AG08396 (cell line): ENCODE data around the gene SMARCD3.

Experiments used
- DNase-seq: peaks from one replicate; pipeline ENCODE4 v3.0.0; 2012; ENCODE audit warnings: low spot score, mixed read lengths

The SMARCD3 gene

DNA sequence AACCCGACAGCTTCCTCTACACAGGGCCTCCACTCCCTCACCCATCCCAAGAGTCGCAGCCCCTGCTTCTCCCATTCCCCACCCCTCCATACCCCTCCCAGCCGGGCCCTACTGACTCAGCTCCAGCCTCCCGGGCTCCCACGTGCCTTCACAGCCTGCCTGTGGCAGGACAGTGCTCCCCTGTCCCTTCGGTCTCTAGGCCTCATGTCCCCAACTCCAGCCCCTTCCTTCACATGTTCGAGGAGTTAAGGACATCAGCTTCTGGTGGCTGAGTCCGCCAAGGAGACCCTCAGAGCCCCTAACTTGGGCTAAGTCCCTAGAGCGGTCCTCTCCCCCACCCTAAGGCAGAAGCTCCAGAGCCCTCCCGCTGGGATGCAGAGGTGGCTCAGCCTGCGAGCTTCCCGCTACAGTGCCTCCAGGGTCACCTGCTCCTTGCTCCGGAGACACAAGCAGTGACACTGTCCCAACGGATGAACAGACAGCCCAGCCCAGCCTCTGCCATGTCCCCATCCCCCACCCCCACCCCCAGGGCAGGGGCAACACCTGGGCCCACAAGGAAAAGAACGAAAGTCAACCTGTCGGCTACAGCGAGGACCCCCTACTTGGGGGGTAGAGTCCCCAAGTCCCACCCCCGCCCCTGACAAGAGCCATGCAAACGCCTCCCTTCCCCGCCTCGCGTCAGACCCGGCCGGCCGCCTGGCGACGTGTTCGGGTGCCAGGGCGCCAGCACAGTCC, 716 bp downstream of the SMARCD3 start:
- DNase-seq = no peak

DNA sequence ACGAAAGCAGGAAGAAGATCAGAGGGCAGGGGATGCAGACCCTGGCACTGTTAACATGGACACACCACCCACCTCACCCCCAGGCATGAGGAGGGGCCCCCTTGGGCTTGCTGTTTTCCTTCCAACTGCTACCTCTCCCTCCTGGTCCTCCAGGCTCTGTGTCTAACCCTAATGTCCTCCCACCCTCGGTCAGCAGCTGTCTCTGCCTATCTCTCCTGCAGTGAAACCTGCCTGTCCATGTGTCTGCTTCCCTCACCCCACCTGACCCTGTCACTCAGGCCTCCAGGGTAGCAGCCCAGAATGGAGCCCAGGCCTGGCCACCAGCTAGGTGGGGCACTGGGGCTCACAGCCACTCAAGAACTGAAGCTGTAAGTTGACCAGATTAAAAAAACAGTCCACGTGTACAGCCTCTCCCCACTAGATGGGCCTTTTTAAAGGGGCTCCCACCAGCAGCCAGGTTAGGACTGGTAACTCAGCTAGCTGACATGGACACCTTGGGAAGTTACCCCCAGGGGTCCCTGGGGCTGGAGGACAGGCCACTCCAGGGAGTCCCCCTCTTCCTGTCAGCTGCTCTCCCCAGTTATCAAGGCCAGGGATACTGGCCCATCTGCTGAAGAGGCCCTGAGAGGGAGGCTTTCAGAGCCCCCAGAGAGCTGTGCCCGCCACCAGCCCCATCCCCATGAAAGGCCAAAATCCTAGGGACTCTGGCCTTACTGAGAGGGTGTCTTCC, 1.5 kb downstream of the SMARCD3 start:
- no peak for DNase-seq

DNA sequence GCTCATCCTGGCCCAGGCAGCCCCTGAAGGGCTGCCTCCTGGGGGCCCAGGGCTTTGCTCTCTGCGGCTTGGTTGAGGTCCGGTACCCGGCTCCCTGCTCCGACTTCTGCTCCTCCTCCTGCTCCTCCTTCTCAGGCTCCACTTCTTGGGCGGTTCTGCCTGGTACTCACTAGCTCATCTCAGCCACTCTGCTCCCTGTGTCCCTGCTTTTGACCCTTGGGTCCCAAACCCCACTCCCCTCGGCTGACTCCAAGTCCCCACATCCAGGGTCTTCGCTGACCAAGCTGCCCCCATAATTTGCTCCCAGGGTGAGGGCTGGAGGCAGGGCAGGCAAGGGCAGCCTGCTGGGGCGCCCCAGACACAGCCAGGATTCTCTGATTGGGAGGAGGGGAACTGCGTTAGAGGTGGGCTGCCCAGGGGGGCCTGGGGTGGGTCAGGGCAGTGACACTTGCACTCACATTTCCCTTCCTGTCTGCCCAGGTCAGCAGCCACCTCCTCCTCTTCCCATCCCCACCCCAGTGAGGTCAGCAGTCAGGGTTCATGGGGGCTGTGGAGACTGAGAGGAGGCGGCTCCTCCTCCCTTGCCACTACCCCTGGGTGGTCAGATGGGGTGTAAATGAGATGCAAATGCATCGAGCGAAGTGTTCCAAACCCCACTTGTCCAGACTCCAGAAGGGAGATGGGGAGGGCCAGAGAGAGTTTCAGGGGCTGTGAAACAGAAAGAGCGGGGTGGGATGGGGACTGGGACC, 2.2 kb downstream of the SMARCD3 start:
- no peak for DNase-seq

DNA sequence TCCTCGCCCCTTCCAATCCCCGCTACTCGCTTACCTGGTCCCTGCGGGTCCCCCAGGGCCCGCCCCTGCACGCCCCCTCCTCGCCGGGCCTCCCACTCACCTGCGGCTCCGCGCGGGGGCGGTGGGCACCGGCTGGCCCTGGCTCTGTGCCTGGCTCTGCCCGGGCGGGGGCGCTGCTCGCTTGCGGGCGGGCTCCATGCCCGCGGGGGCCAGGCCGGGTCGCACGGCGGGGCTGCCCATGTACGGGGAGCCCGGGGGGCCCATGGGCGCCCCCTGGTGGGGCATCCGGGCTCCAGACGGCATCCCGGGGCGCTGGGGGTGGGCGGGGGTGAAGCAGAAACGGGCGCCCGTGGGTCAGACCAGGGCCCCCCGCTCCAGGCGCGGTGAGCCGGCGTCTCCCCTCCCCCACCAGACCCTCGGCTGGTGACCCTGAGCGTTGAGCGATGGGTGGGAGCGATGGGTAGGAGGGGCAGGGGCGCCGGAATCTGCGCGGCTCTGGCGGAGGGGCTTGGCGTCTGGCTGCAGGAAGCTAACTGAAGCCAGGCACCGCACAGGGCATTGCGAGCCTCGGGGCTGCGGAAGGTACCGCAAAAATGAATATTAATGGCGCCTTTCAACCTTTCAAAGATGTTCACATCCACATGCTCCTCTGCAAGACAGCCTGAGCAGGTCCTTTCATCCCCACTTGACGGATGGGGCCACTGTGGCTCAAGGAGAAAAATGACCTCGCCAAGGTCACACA, 3.0 kb downstream of the SMARCD3 start:
- peak; percentile 89 for DNase-seq

DNA sequence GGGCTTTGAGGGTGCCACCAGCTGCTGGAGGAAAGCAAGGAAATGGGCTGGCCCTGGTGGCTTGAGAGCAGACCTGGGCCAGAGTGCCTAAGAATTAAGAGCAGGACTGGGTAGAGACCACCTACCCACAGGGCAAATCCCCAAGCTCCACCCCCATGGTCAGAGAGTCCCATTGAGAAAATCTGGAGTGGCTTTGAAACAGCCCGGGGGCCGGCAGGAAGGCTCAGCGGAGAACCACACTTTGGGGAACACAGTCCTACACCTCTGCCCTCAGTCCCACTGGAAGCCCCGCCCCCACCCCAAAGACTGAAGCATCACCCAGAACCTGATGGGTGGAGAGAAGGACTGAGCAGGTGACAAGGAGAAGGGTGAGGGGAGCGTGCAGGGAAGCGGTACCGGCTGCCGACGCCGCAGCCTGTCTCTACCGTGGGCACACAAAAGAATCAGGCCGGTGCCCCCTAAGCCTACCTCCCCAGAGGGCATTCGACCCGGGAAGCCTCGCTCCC, 3.6 kb downstream of the SMARCD3 start:
- DNase-seq = no peak

DNA sequence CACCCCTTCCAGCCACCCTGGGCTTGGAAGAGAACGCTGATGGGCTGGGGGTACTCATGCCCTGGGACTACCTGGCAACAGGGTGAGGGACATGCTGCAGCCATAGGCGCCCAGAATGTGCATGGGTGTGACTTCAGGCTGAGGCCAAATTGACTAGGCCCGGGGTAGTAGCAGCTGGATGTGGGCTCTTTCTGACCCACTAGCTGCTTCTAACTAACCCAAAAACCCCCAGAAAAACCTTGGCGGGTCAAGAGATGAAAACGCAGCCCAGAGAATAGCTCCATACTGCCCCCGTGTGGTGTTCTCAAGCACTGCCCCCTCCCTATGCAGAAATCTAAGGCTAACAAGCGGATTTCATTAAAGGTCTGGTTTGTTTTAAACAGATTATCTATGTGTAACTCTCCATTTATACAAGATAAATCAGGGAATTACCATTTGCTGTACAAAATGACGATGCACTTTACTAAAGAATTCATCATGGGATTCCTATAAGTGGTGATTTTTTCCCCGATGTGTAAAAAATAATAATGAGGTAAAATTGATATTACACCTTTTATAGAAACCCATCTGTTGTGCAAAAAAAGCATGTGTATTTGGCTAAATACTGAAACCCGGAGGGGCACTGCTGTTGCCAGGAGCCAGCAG, 4.2 kb downstream of the SMARCD3 start:
- peak; percentile 86 for DNase-seq

DNA sequence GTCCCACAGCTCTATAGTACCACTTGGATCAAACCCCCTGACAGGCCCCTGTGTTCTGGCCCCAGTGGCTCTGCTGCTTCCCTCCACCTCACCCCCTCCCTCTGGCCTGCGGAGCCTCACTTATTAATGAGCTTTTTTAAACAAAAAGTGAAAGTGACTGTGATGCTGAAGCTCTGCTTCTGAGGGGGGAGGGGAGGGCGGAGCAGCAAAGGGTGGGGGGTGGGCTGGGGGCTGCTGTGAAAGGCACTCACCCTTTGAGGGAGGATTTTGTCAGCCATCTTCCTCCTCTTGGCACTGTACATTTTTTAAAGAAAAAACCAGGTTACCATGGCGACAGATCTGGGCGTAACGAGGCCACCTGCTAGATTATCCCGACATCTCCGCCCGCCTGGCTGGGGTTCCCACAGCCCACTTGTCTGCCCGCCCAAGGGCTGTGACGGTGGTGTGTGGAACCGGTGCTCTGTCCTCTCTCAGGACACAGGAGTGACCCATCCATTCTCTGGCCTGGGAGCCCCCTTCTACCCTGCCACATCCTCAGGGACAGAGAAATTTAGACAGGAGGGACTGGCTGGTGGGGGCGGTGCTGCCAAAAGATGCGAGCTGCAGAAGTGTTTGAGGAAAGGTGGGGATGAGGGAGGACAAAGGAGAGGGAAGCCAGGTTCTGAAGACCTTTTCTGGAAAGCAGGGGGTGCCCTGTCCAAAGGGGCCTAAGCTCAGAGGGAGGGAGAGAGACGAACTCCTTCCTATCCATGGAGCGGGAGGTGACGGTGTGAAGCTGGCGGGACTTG, 4.9 kb downstream of the SMARCD3 start:
- no peak for DNase-seq

DNA sequence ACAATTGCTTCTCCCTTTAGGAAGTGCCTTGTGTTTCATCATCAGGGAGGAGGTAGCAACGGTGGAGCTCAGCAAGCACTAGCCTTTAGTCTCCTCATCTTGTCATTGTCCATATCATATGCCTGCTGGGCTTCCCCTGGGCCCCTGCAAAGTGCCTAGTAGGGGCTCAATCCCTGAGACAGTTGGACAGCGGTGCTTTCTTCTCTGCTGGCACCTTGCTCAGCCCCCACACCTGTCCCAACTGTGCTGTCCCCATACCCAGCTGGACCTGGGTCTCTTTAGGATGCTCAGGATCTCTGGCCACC, 5.5 kb downstream of the SMARCD3 start:
- no peak for DNase-seq

DNA sequence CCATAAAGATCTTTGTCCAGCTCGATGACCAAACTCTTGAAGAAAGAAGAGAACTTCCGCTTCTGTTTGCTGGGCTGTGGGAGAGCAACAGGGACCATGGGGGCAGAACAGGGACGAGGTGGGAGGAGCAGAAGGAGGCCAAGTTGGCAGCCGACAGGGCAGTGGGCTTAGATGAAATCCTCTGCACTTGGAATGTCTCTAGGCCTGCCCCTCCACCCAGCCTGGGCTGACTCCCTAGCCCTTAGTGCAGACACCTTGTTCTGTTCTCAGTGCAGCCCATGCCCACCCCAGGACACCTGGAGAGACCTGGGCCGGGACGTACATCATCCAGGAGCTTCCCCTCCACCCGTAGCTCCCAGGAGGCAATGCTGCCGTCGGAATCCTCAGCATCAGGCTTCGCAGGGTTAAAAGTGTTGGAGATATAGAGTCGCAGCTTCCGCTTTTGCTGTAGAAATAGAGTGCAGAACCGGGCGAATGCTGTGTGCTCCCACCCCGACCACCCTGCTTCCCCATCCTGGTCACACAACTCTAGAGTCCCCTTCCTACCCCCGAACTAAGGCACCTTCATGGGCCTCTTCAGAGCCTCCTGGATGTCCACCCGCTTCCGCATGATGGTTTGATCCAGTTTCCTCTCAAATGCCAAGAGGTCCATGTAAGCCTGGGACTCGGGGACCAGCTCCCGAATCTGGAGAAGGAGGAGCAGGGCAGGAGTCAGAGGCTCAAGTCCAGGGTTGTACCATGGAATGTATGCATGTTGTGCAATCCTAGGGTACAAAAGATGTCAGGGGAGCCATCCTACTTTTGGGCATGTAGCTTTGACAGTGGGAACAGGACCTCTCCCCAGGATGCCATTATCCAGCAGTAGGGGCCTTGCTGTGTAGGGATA, 6.1 kb downstream of the SMARCD3 start:
- DNase-seq = no peak

DNA sequence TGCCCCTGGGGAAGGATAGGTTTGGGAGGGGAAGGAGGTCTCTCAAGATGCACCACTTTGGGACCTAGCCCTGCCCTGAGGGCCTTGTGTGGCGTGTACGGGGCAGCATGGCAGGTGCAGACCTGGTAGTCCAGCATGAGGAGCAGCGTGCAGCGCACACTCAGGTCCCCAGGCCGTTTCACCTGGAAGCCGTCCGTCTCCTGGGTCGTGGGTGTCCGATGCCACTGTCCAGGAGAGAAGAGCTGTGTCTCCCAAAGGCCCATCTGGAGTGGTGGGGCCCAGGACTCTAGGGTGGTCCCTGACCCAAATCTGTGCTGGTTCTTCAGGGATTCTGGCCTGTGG, 6.8 kb downstream of the SMARCD3 start:
- DNase-seq = no peak

DNA sequence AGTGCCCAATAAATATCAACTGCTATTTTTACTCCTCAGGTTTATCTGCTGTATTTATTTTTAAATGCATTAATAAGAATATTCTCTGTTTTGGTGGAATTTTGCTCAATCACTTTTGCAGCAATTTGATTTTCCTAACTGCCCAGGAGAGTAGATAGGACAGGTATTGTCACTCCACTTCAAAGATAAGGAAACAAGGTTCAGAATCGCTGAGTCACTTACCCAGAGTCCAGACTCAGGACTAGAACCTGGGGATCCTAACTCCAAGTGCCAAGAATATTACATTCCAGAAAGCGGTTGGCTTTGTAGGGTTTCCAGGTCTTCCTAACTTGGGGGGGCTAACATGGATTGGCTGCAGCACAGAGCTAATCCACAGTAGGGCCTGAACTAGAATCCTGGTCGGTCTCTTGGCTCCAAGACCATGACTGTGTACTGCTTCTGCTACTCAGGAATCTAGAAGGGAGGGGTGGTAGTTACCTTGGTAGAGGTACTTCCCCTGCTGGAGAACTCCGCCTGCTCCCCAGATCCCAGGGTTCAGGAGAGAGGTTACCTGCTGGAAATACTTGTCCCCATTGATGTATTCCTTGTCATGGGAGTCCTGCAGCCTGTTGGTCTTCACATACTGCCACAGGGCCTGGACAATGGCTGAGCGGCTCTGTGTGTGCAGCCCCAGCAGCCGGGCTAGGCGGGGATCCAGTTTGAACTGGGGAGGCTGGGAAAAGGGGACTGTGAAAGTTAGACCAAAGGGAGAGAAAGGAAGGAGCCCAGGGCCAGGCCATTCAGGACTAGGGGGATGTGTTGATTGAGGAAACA, 7.3 kb downstream of the SMARCD3 start:
- DNase-seq = no peak

DNA sequence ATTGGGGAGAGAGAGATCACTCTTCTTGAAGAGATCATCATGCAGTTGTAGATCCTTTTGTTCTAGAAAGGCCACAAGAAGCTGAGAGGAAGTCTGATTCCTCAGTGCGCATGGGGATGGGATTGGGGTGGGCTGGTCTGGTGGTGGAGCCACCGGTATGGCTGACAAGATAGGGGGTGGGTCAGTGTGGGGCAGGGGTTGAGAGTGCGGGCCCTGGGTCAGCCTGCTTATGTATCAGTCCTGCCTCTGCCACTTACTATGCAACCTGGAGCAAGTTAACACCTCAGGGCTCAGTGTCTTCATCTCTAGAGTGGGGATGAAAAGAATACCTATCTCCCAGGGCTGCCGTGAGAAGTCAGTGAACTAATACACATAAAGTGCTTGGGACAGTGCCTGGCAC, 8.0 kb downstream of the SMARCD3 start:
- DNase-seq = no peak

DNA sequence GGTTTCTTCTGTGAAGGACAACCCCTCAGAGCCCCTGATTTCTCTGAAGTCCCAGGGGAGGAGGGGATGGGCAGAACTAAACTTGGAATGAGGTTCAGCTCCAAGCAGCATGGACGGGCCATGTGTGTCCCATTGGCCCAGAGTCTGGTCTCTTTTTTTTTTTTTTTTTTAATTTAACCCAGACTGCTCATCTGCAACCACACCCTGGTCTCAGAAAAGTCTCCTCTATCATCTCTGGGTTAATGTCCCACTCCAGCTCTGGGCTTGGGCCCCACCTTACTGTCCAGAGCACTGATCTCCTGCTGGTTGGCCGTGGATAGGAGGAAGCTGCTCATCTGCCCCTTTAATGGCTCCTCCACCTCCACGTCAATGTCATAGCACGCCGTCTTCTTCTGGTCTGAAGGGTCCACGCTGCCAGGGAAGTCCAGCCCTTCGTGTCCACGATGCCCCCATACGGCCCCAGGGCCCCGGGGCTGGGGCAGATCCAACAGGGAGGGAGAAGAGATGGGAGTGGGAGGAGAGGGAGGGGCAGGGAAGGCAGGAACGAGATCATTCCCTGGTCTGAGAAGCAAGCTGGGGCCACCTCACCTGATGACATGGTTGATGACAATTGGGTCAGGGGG, 8.5 kb downstream of the SMARCD3 start:
- DNase-seq = no peak

DNA sequence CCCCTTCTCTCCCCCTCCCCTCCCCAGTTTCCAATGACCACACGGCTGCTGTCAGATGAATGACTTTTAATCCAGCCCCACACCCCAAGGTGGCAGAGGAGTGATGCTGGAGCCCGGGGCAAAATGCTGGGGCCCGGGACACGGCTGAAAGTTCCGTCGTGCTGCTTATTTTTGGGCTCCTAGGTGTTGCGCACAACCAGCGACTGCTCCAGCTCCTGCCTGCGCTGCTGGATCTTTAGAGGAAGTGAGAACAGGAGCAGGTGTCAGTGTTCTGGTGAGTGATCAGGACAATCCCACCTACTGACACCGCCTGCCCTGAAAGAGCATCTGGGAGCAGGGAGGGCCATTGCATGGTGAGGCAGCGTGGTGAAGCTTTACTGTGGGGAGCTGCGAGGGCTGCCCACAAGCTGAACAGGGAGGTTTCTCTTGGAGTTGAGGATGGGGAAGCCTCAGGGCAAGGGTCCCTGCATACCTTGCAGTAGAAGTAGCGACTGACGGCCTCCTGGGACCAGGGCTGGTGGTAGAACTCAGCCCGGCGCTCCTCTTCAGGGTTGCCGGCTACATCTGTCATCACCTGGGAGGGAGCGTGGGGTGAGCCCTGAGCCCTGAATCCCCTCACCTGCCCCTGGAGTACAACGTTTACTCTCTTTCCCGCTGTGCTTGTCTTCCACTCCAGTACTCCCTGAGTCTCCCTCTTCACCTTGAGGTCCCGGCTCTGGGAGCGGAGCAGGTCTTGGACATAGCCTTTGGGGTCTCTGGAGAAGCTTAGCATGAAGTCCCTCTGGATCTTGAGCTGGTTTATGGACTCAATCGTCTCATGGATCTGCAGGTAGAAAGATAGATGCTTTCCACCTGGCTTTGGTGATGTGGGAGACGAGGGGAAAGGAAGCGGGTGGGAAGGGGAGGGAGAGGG, 9.3 kb downstream of the SMARCD3 start:
- no peak for DNase-seq

DNA sequence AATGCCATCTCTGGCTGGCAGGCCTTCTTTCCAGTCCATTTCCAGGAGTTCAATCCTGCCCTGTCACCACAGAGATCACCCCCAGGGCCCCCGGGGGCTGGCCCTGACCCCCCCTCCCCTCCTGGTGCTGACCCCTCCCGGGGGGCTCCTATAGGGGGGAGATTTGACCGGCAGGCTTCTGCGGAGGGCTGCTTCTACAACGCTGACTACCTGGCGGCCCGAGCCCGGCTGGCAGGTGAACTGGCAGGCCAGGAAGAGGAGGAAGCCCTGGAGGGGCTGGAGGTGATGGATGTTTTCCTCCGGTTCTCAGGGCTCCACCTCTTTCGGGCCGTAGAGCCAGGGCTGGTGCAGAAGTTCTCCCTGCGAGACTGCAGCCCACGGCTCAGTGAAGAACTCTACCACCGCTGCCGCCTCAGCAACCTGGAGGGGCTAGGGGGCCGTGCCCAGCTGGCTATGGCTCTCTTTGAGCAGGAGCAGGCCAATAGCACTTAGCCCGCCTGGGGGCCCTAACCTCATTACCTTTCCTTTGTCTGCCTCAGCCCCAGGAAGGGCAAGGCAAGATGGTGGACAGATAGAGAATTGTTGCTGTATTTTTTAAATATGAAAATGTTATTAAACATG, 10.2 kb downstream of the SMARCD3 start:
- no peak for DNase-seq

DNA sequence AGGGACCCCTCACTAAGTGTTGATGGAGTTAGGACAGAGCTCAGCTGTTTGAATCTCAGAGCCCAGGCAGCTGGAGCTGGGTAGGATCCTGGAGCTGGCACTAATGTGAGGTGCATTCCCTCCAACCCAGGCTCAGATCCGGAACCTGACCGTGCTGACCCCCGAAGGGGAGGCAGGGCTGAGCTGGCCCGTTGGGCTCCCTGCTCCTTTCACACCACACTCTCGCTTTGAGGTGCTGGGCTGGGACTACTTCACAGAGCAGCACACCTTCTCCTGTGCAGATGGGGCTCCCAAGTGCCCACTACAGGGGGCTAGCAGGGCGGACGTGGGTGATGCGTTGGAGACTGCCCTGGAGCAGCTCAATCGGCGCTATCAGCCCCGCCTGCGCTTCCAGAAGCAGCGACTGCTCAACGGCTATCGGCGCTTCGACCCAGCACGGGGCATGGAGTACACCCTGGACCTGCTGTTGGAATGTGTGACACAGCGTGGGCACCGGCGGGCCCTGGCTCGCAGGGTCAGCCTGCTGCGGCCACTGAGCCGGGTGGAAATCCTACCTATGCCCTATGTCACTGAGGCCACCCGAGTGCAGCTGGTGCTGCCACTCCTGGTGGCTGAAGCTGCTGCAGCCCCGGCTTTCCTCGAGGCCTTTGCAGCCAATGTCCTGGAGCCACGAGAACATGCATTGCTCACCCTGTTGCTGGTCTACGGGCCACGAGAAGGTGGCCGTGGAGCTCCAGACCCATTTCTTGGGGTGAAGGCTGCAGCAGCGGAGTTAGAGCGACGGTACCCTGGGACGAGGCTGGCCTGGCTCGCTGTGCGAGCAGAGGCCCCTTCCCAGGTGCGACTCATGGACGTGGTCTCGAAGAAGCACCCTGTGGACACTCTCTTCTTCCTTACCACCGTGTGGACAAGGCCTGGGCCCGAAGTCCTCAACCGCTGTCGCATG, 11.0 kb downstream of the SMARCD3 start:
- no peak for DNase-seq
